GM18868 (cell line): ENCODE measurements around the gene CSNK1G2.

Source experiments
- ATAC-seq: cut with Tn5 transposase; IDR thresholded peaks from one replicate; pipeline ENCODE4 v1.9.1; 2021; ENCODE audit warnings: mild to moderate bottlenecking, moderate library complexity; ENCODE audit not compliant: unreplicated experiment

Gene CSNK1G2

DNA sequence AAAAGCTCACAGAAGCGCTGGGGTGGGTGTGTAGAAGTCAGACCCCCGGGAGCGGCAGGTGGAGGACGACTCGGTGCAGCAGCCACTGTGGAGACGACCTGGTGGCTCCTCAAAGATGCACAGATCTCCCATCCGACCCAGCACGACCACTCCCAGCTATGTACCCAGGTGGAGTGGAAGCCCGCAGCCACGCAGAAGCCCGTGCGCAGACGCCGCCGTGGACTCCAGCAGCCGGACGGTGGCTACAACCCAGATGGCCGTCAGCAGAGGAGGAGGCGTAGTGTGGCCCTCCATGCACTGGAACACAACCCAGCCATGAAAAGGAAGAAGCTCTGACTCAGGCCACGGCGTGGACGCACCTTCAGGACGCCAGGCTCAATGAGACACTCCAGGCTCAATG is 21.7 kb downstream of the CSNK1G2 start:
- ATAC-seq = no peak

DNA sequence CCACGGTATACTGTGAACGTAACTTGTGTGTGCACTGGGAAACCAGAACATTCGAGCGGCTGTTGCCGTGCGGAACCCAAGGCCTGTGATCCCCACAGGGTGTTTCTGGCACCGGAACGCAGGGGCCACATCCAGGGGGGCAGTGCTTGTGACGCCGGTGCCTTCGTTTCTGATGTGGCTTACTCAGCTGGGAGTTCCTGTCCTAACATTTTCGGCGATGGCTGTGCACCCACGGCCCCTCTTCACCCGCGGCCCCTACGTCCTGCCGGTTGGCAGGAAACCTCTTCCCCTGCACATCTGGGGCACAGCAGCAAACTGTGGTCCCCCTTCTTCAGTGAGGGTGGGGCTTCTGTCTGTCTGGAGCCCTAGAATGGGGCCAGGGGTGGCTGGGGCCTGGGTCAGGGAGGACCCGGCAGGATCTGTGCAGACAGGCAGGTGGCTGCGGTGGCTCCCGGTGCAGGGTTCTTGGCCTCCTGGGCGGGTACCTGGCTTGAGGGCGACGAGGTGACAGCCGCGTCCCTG is 26.2 kb downstream of the CSNK1G2 start:
- no peak for ATAC-seq

DNA sequence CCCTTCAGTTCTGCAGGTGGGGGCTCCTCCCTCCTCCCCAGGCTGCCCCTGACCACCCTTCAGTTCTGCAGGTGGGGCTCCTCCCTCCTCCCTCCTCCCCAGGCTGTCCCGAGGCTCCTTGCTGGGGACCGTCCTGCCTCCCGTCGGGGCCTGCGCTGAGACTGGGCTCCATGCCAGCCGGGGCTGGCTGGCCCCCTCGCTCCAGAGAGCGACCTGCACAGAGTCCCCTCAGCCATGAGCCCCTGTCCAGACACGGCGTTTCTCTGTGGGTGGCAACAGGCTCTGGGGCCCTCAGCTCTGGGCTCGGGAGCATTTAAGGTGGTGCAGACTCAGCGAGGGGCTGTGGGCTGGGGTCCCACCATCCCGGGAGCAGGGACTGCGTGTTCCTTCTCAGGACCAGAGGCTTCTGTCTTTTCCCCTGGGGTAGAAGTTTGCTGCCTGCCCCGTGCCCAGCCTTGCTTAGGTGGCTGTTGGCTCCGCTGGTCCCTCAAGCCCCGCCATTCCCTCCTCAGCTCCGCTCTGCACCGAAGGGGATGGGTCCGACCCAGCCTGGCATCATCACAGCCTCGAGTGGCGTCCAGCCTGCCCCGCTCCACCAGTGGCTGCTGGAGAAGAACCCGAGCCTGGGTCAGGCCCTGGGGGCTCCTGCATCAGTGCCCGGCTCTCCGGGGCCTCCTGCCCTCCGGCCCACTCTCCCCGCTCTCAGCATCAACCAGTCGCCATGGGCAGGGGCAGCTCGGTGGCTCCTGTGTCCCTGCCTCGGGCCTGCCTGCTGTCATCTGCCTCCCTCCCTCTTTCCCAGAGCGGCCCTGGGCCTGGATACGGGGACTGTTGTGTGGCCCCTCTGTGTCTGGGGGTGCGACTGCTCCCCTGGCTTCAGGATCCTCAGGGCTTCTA is 27.6 kb downstream of the CSNK1G2 start:
- no peak for ATAC-seq

DNA sequence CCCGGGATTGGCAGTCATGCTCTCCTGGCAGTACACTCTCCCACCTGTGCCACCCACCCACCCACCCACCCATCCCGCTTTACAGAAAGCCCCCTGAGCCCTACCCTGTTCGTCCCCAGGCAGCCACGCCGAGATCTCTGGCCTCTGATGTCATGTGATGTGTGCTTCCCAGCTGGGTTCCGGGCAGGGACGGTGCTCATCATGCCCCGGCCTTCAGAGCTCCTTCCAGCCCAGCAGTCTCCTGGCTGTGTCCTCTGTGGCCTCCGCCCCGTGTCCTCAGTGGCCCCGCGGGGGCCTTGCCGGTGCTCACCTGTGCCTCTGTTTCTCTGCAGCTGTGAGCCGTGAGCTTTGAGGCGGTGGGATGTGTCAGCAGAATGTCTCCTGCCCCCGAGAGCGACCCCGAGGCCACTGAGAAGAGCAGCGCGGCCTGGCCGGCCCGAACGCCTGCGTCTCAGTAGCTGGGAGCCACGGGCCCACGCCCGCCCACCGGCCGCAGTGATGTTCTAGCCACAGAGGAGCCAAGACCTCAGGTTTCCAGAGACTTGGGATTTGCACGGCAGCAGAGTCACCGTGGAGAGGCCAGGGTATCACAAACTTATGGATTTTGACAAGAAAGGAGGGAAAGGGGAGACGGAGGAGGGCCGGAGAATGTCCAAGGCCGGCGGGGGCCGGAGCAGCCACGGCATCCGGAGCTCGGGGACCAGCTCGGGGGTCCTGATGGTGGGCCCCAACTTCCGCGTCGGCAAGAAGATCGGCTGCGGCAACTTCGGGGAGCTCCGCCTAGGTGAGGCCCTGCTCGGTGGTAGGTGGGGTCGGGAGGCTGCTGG is 28.4 kb downstream of the CSNK1G2 start:
- no peak for ATAC-seq

DNA sequence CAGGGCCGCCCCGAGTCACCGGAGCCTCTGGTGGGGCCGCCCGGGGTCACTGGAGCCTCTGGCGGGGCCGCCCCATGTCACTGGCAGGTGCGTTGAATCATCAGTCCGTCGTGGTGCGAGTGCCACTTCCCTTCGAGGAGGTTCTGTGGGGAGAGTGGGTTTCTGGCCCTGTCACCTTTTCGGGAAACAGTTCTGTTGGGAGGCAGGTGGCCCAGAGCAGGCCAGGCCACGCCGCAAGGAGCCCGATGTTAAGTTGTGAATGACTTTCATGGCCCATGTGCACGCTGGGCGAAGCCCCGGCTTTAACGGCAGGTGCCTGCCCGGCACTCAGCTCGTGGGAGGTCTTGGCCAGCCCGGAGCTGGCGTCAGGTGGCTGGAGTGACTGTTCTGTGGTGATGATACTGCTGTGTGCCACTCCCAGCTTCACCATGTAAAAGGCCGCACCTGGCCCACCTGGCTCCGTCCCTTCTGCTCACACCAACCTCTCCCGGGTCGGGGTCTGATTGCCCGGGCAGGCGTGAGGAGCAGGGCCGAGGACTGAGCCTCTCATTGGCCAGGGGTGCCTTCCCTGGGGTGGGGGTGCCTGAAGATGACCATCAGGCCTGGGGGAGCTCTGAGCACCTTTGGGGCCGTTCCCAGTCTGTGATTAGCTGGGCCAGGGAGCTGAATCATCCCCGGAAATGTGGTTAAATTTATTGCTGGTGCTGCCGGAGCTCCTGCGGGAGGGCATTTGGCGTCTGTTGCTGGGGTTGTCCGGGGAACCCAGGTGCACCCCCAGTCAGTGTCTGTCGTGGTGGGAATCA is 29.2 kb downstream of the CSNK1G2 start:
- no peak for ATAC-seq

DNA sequence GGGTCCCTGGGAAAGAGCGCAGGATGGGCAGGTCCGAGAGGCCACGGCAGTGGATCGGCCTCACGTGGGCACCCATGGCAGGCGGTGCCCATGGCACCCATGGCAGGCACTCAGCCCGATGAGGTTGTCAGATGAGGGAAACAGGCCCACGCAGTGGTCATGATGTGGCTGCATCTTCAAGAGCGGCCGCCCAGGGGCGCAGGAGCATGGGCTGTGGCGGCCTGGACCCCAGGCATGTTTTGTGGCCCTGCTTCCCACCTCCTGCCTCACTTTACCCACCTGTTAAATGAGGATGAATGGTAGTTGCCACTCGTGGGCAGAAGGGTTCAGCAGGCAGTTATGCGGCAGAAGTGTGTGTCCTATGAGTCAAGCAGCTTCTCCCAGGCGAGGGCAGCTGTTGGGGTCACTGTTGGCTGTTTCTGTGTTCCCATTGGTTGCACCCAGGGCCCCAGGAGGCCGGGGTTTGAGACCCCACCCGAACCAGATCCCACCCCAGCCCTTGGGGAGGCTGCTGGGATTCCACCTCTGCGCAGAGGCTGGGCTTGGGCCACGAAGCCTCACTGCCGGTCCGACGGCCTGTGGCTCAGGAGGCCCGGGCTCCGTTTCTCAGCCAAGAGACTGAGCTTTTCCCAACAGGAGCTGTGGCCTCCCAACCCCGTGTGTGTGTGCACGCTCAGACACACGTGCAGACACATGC is 30.0 kb downstream of the CSNK1G2 start:
- ATAC-seq = no peak

DNA sequence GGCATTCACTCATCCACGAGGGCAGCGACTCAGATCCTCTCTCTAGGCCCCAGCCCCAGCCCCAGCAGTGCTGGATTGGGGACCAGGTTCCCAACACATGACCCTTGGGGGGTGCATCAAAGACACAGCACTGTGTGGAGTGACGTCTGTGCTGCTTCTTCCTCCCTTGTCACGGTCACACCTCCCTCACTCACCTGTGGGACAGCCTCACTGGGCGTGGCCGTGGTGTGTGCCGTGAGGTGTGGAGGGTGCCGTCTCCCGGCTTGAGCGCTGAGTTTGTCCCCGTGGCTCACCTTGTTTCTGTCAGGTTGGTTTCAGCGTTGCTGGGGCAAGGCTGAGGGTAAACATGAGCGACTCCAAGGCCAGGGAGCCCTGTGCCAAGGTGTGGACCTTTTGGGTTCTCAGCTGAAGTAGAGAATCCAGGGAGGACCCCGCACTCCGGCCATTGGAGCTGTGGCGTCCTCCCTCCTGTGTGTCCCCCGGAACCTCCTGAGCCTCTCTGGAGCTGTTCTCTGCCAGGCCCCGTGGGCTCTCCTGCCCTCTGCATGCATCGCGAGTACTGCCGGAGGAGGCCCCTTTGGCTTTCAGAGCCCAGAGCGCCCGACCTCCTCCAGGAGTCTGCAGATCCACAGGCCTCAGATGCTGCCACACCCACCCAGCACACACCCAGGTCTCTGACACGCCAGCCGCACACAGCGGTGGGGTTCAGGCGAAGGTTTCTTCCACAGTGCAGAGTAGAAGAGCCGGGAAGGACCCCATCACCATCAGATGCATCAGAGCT is 33.6 kb downstream of the CSNK1G2 start:
- no peak for ATAC-seq

DNA sequence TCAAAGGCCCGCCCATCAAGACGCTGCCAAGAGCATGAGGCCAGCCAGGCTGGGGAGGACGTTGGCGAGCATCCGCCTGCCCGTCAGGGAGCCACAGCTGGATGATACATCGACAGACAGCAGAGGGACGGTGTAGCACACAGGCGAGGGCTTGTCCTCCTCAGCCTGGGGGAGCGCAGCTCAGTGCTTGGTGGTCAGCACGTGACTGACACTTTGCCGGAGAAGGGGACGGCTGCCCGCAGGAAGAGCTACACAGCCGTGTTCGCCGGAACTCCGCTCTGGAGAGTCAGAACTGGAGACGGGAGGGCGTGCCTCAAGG is 34.1 kb downstream of the CSNK1G2 start:
- ATAC-seq = no peak

DNA sequence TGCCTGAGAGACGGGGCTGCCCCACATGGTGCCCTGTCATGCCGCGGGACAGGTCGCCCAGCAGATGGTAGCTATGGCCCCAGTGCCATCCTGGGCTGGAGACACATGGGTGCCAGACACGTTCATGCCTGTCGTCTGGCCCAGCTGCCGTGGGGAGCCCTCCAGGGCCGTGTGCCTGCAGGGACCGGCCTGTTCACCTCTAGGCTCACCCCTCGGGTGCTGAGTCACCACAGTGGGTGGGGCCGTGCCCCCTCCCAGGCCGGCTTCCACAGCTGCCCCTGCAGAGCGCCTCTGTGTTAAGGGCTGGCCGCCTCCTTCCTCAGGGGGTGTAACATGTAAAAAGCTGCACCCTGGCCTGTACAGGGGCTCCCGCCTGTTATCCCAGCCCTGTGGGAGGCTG is 36.1 kb downstream of the CSNK1G2 start:
- no peak for ATAC-seq

DNA sequence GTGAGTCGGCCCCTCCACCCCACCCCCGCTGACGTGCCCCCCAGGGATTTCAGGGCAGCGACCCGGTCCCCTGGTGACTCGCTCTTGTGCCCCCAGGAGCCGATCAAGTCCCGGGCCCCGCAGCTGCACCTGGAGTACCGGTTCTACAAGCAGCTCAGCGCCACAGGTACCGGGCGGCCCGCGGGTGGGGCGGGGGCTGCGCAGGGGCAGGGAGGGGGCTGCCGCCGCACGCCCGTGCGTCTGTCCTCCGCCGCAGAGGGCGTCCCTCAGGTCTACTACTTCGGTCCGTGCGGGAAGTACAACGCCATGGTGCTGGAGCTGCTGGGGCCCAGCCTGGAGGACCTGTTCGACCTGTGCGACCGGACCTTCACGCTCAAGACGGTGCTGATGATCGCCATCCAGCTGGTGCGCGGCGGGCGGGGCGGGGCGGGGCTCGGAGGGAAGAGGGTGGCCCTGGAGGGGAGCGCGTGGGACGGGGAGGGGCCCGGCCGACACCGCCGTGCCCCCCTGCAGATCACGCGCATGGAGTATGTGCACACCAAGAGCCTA is 37.4 kb downstream of the CSNK1G2 start:
- ATAC-seq = no peak

DNA sequence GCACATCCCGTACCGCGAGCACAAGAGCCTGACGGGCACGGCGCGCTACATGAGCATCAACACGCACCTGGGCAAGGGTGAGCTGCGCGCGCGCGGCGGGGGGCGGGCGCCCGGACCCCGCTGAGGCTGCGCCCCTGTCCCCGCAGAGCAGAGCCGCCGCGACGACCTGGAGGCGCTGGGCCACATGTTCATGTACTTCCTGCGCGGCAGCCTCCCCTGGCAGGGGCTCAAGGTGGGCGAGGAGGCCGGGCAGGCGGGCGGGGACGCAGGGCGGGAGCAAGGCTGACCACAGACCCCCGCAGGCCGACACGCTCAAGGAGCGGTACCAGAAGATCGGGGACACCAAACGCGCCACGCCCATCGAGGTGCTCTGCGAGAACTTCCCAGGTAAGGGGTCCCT is 38.0 kb downstream of the CSNK1G2 start:
- ATAC-seq = no peak

DNA sequence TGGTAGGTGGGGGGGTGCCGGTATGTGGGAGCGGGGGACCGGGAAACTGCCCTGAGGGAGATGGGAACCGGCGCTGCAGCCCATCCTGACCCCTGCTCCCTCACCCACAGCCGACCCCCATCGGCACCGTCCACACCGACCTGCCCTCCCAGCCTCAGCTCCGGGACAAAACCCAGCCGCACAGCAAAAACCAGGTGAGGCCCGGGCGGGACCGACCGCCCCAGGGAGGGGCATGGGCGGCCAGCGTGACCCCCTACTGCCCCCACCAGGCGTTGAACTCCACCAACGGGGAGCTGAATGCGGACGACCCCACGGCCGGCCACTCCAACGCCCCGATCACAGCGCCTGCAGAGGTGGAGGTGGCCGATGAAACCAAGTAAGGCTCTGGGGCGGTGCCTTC is 38.7 kb downstream of the CSNK1G2 start:
- no peak for ATAC-seq

DNA sequence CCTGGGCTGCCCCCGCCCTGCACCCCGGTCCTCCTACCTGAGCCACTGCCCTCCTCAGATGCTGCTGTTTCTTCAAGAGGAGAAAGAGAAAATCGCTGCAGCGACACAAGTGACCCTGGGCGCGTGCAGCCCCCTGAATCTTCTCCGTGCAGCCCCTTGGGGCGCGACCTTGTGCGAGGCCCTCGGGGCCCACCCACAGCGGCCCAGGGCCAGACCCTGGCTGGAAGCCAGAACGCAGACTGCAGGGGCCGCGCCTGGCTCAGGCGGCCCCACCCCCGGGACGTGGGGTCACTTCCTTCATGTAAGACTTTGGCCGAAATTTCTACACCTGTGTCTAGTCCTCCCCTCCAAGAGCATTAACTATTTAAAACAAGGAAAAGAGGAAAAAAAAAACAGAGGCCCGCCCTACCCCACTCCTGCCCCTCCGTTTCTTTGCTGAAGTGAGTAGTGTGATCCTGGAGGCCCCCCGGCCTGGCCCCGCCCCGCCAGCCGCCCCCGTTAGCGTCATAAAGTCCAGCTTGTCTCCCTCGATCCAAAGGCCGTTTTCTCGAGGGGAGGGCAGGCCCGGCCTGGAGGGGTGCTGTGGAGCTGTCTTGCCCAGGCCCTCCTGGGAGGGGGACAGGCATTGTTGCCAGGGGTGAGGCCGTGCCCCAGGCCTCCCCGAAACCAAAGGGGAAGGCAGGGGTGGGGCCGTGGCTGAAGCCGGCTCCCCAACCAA is 39.3 kb downstream of the CSNK1G2 start:
- no peak for ATAC-seq

DNA sequence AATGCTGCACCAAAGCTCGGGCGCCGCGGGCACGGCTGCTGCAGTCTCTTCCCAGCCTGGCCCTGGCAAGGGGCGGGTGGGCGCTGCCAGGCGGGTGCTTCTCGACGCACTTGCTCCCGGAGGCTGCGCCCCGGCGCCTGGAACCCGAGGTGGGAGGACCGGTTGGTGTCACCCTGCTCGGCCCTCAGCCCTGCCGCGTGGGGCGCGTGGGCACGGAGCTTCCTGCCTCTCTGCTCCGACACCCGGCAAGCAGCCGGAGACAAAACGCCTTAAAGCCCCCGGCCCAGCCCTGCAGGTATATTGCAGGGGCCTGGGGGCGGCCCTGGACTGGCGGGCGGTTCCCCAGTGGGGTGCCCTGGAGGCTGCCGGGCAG is 39.8 kb downstream of the CSNK1G2 start:
- ATAC-seq = no peak

DNA sequence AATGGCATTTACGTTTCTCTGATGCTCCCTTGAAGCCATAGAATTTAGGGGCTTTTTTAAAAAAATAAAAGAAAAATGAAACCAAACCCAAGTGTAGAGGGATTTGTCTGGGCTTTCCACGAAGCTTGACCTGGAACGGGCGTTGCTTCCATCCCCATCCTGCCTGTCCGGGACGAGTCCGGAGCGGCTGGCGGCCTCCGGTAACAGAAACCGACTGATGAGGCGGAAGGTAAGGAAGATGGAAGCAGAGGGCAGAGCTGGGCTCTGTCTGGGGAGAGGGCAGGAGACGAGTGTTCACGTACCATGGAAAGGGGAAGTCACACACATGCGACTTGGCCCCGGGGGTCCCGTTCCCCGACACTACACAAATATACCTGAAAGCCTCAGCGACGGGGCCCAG is 40.3 kb downstream of the CSNK1G2 start:
- no peak for ATAC-seq

DNA sequence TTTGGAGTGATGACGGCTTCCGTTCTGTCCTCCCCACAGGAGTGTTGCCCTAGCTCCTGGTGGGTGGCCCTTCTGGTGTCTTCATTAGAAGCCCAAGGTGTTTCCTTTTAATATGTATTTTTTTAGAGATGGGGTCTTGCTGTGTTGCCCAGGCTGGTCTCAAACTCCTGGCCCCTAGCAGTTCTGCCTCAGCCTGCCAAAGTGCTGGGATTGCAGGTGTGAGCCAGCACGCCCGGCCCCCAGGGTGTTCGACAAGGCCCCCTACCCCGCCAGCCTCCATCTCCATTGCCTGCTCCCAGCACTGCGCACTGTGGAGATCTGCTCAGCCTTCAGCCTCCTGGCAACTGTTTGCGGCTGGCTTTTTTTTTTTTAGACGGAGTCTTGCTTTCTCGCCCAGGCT is 43.4 kb downstream of the CSNK1G2 start:
- ATAC-seq = no peak

DNA sequence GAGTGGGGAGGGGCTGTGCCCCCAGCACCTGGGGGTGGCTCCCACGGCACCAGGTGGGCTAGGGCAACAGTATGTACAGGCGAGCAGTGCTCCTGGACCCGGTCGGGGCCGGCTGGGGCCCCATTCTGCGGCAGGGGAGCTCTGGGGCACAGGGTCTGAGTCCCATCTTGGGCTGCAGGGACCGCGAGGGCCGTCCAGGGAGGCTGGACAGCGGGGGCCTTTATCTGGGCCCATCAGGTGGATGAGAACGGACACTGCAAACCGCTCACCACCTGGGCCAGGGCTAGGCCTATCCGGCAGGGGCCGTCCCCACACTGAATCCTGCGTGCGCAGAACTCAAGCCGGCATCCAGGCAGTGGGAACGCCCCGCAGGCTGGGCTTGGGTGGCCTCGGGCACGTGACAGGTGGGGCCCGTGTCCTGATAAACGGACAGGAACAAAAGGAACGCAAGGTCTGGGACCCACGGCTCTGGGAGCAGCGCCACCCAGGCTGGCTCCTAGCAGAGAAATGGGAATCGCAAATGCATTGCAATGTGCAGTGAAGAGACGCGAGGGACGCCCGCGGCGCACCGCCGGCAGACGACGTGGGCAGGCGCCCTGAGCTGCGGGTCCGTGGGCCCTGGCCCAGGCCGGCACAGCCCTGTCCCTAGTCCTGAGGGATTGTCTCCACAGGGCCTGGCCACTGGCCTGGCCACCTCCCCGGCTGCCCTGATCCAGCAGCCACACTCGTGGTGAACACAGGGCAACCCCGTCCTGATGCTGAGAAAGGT is 44.8 kb downstream of the CSNK1G2 start:
- no peak for ATAC-seq
